Activated CD8-positive, alpha-beta T cell treated with anti-CD3 and anti-CD28 coated beads, Interleukin-2, amount 10 ng/mL, durations not matched to agents 7 days and 5 days (primary cell): Measurements from ENCODE around the gene SGF29. TPM values are rescaled to one million over a fixed set of nuclear protein-coding genes. Genes with fewer than 3 reads are reported as not detected.
"Not testable (repeated sequence)": the region's sequence is repeated elsewhere in the genome, so short reads cannot be mapped to it uniquely, and the experiment has no call there.

Experiments used
- ATAC-seq: fragments of 150-1000 bp; cut with Tn5 transposase; one replicate; pipeline ENCODE4 v1.10.0; 2021; ENCODE audit warnings: moderate library complexity
- CTCF ChIA-PET: fragments of 350-600 bp; sonication (Branson Sonifier 250); formaldehyde crosslinking; loops from one replicate; lab custom pipeline; 2021; ENCODE audit warnings: antibody characterized with exemption; lab: Charles Lee
- POLR2A ChIA-PET: fragments of 350-600 bp; sonication (Branson Sonifier 250); formaldehyde crosslinking; loops from one replicate; lab custom pipeline; 2021; ENCODE audit warnings: antibody characterized with exemption; lab: Charles Lee
- DNase-seq: peaks from one replicate; pipeline ENCODE4 v3.0.0-alpha.2; 2020
- H3K27ac Mint-ChIP-seq: one replicate; pipeline ENCODE4 v1.8.0; 2021; ENCODE audit warnings: mild to moderate bottlenecking, mixed read lengths
- H3K27me3 Mint-ChIP-seq: one replicate; pipeline ENCODE4 v1.8.0; 2021; ENCODE audit warnings: low read depth, mixed read lengths
- H3K36me3 Mint-ChIP-seq: one replicate; pipeline ENCODE4 v1.8.0; 2021; ENCODE audit warnings: low read depth, mixed read lengths
- H3K4me1 Mint-ChIP-seq: one replicate; pipeline ENCODE4 v1.8.0; 2021; ENCODE audit warnings: low read depth, mixed read lengths
- H3K4me3 Mint-ChIP-seq: one replicate; pipeline ENCODE4 v1.8.0; 2021; ENCODE audit warnings: mild to moderate bottlenecking, mixed read lengths
- H3K9me3 Mint-ChIP-seq: one replicate; pipeline ENCODE4 v1.8.0; 2022; ENCODE audit warnings: mixed read lengths; ENCODE audit not compliant: insufficient read depth
- total RNA-seq, 2 experiments: library from RNA; stranded (reverse); gene quantifications; one replicate each; pipeline ENCODE4 v1.2.3, GENCODE V29; 2021

SGF29 gene
- total RNA-seq, 2 experiments from 2014 or later: 42.2 to 49.1 TPM

DNA sequence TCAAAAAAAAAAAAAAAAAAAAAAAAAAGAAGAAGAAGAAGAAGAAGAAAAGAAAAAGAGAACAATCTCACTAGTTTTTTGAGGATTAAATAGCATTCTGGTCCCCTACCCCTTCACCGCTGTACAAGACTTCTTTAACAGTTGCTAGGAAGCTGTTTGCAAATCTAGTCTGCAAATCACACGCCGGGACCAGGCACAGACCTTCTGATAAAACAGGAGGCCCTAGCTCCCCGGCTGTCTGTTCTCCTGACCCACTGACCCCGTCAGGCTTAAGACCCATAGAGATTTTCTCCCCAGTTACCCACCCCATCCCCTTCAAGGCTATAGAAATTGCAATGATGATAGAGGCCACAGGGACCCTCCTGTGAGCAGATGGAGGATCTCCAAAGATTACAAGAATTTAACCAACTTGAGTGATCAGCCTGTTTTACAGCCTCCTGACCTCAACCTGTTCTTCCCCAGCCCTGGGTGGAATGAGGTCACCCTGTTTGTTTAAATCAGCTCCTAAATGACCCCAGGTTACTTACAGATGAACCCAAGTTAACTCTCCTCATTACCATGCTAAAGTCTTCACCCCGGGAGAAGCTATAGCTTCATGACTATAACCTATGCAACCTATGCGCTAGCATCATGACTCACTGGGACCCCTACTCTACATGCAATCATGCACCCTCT lies 67.9 kb downstream of the SGF29 start:
- Mint-ChIP-seq H3K4me3 (peak overlapping the region; percentile 85), H3K9me3 (no peaks in the 10 kb centered on the region), H3K27ac (peak overlapping the region; percentile 14), H3K36me3 (peaks cover 12% of the 10 kb centered on the region), H3K27me3 (peaks cover 6% of the 10 kb centered on the region), H3K4me1 (peaks cover 20% of the 10 kb centered on the region)
- CTCF ChIA-PET: no interaction called here
- DNase-seq: no peak
- POLR2A ChIA-PET: interaction anchor here (1.5 kb wide), 1 partner anchor 130 kb away, joined by 3 read pairs; the partner anchor contains the start of gene CLN3
- ATAC-seq: no peak

DNA sequence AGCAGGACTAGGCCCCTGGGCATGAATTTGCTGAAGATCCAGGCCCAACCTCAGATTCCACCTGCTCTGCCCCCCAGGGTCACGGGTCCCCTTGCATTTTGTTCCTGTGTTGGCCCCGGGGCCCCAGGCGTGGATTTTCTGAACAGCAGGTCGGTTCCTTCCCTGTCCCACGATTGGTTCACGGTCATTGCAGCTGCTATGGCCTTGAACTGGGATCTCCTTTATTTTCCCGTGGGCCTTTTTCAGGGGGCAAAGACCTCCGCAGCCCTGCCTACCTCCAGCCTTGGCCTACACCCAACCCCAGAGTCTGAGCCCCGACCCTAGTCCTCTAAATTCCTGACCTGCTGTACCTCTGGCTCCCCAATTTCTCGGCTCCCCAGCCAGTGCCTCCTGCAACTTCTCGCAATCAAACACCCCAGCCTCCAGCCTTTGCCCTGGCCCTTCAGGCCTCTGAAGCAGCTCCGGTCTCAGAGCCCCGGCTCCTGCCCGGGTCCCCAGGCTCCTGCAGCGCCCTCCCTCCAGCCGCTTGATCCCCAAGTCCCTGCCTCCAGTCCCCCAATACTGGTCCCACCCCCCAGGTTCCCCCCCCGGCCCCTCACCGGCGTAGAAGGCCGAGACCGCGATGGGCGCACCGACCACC lies 68.9 kb downstream of the SGF29 start:
- peak overlapping the region; percentile 81 for H3K27ac Mint-ChIP-seq
- DNase-seq, H3K9me3 Mint-ChIP-seq, ATAC-seq, H3K27me3 Mint-ChIP-seq: not testable (repeated sequence)
- peak overlapping the region; percentile 85 for H3K4me3 Mint-ChIP-seq
- H3K4me1 Mint-ChIP-seq: peaks cover 20% of the 10 kb centered on the region
- POLR2A ChIA-PET: interaction anchor here (1.2 to 1.5 kb wide), 2 partner anchors 69 to 131 kb away, joined by 3 read pairs; partner anchors contain the start of genes CLN3 and SGF29
- H3K36me3 Mint-ChIP-seq: peaks cover 12% of the 10 kb centered on the region
- CTCF ChIA-PET: interaction anchor here (1.1 kb wide), 1 partner anchor 88 kb away, joined by 3 read pairs; no protein-coding TSS in a partner anchor

DNA sequence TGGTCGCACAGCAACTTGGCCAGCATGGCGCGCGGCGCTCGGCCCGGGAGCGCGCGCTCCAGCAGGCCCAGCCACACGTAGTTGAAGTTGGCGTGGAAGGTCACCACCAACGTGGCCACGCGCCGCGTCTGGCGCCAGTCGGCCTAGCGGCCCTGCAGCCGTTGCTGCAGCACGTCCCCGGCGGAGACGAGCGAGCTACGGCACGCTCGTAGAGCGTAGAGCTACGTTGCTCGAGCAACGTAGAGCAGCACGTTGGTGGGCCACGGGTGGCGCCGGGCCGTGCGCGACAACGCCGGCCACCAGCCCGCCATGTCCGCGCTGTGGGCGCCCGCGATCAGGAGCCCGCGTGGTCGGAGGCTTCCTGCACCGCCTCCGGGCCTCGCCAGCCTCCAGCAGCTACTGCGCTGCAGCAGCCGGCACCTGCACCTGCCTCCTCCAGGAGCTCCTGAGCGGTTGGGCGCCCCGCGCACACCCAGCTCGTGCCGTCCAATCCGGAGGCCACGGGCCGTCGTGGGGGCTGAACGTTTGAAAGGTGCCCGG lies 69.5 kb downstream of the SGF29 start:
- Mint-ChIP-seq H3K9me3 (no peaks in the 10 kb centered on the region), H3K27ac (peak overlapping the region; percentile 81)

DNA sequence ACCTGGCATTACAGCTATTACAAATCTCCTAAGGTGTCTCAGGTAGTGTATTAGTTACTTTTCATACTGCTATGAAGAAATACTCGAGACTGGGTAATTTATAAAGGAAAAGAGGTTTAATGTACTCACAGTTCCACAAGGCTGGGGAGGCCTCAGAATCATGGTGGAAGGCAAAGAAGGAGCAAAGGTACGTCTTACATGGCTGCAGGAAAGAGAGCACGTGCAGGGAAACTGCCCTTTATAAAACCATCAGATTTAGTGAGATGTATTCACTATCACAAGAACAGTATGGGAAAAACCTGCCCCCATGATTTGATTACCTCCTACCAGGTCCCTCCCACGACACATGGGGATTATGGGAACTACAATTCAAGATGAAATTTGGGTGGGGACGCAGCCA lies 77.2 kb downstream of the SGF29 start:
- H3K4me1 Mint-ChIP-seq, CTCF ChIA-PET, H3K9me3 Mint-ChIP-seq, H3K27ac Mint-ChIP-seq, DNase-seq, H3K27me3 Mint-ChIP-seq, POLR2A ChIA-PET, H3K4me3 Mint-ChIP-seq, ATAC-seq, H3K36me3 Mint-ChIP-seq: not testable (repeated sequence)

More for the DNA sequence above, 69.5 kb downstream of the SGF29 start:
- peak overlapping the region; percentile 85 for H3K4me3 Mint-ChIP-seq
- peaks cover 20% of the 10 kb centered on the region for H3K4me1 Mint-ChIP-seq
- ATAC-seq: peak; percentile 99
- peaks cover 7% of the 10 kb centered on the region for H3K27me3 Mint-ChIP-seq
- ChIA-PET CTCF (interaction anchor here (1.1 kb wide), 1 partner anchor 88 kb away, joined by 3 read pairs; no protein-coding TSS in a partner anchor), POLR2A (interaction anchor here (0.5 to 1.2 kb wide), 2 partner anchors 69 to 247 kb away, joined by 3 to 4 read pairs; partner anchors contain the start of gene SGF29)
- DNase-seq: peak; percentile 77
- peaks cover 8% of the 10 kb centered on the region for H3K36me3 Mint-ChIP-seq

DNA sequence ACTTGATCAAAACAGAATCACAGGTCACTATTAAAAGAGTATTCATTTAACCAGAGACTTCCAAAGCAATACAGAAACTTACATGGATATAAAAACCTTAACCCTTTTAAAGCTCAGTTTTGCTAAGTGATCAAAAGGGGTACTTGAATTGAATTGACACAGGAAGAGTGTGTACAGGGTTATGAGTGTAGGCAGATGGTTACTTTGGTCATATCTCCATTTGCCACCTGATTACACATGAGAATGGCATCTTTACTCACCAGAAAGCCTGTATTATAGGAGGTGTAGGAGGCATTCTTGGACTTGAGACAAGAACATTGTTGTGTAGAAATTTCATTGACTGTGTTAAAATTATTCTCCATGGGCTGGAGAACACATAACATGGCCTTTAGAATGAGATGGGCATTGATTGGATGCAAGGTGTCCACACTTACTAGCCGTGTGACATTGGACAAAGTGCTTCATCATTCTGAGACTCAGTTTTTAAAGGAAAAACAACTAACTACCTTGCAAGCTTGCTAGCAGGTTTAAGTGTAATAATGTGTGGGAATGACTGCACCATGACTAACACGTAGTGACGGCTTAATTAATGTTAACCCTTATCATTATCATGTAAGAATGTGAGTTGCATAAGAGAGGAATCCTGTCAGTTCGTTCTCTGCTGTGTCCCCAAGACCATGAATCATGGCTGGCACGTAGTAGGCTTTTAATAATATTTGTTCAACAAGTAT lies 82.5 kb downstream of the SGF29 start:
- H3K27ac Mint-ChIP-seq, ATAC-seq, H3K9me3 Mint-ChIP-seq, H3K36me3 Mint-ChIP-seq, CTCF ChIA-PET, H3K27me3 Mint-ChIP-seq, POLR2A ChIA-PET, H3K4me3 Mint-ChIP-seq, DNase-seq, H3K4me1 Mint-ChIP-seq: not testable (repeated sequence)

DNA sequence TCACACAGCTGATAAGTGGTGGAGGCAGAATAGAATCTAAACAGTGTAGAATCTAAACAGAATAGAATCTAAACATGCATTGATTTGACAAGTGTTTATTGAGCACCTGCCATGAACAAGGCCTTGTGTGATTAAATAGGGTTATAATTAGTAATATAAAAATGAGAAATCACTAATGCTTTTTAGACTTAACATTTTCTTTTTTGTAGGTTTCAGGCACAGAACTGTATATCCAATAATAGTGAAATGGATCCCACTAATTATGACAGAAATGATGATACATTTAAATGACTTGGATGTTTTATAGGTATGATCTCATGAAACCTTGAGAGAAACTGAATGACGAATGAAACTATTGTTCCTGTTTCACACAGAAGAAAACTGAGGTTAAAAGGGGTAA lies 84.0 kb downstream of the SGF29 start, which contains the start of gene NPIPB8:
Gene NPIPB8, plus strand, starts transcription at position 301 of the 400 bp plus-strand sequence. CDS start 296 bp downstream, outside the sequence.
- H3K27ac Mint-ChIP-seq, ATAC-seq, H3K4me3 Mint-ChIP-seq, H3K9me3 Mint-ChIP-seq, DNase-seq, H3K4me1 Mint-ChIP-seq, POLR2A ChIA-PET, H3K36me3 Mint-ChIP-seq, CTCF ChIA-PET, H3K27me3 Mint-ChIP-seq: not testable (repeated sequence)

DNA sequence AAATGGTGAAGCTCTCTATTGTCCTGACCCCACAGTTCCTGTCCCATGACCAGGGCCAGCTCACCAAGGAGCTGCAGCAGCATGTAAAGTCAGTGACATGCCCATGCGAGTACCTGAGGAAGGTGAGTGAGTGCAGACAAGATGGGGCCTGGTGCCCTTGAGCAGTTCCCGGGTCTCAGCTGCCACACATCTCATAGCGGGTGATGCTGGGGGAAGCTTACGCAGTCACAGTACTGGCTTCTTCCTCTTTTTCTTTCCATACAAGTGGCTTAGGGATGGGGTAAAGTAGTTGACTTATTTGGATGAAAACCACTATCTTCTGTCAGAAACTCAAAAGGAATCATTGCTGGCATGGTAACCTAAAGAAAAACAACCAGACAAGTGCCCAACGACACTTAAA lies 84.6 kb downstream of the SGF29 start:
- CTCF ChIA-PET, H3K36me3 Mint-ChIP-seq, H3K9me3 Mint-ChIP-seq: not testable (repeated sequence)

DNA sequence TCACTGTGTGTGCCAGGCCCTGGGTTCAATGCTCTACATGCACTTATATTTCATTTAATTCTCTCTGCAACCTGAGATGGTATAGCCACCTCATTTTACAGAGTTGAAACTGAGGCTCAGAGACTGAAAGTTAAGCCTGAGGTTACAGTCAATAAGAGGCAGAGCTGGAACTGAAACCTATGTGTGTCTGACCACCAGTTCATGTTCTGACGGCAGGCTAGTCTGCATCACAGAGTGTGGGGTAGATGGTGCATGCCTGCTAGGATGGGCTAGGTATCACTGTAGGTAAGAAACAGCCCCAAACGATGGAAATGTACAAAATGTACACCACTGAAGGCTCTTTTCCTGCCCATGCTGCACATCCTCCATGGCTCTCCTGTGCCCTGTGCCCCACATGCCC lies 86.2 kb downstream of the SGF29 start:
- CTCF ChIA-PET, H3K9me3 Mint-ChIP-seq, POLR2A ChIA-PET, H3K27me3 Mint-ChIP-seq, H3K27ac Mint-ChIP-seq, H3K4me1 Mint-ChIP-seq, ATAC-seq, DNase-seq, H3K36me3 Mint-ChIP-seq, H3K4me3 Mint-ChIP-seq: not testable (repeated sequence)

More for the DNA sequence above, 84.6 kb downstream of the SGF29 start:
- H3K4me3 Mint-ChIP-seq, H3K27me3 Mint-ChIP-seq, ATAC-seq, POLR2A ChIA-PET, H3K27ac Mint-ChIP-seq, DNase-seq, H3K4me1 Mint-ChIP-seq: not testable (repeated sequence)

Other genes starting within 250 kb of the SGF29 start
- gene NPIPB6, start 190.4 kb upstream of the SGF29 start, total RNA-seq: 1 to 10 TPM in 1 of 2 experiments, under 1 TPM in 1; 0.99 to 1.8 TPM
- 10 to 100 TPM; 58.8 to 62.8 TPM for gene EIF3CL, start 150.1 kb upstream of the SGF29 start, total RNA-seq
- not detected for gene NPIPB7, start 81.6 kb upstream of the SGF29 start, total RNA-seq
- gene CLN3, start 61.8 kb upstream of the SGF29 start, total RNA-seq: 10 to 100 TPM; 52.2 to 53.7 TPM
- 10 to 100 TPM; 32.2 to 33.2 TPM for gene APOBR, start 59.3 kb upstream of the SGF29 start, total RNA-seq
- not detected for gene IL27, start 47.1 kb upstream of the SGF29 start, total RNA-seq
- not detected for gene NUPR1, start 14.9 kb upstream of the SGF29 start, total RNA-seq
- gene SULT1A2, start 43.1 kb downstream of the SGF29 start, total RNA-seq: under 1 TPM; 0.42 to 0.57 TPM
- gene SULT1A1, start 56.1 kb downstream of the SGF29 start, total RNA-seq: 10 to 100 TPM; 11.8 to 13.0 TPM
- gene NPIPB8, start 84.1 kb downstream of the SGF29 start, total RNA-seq: 1 to 10 TPM in 1 of 2 experiments, under 1 TPM in 1; 0.89 to 1.0 TPM
- gene EIF3C, start 157.5 kb downstream of the SGF29 start, total RNA-seq: 100 to 1,000 TPM; 442 to 461 TPM
- 1 to 10 TPM; 3.7 to 4.3 TPM for gene NPIPB9, start 197.9 kb downstream of the SGF29 start, total RNA-seq